Activated CD8-positive, alpha-beta memory T cell treated with anti-CD3 and anti-CD28 coated beads for 24 hours (primary cell): ENCODE results near the gene NSD1.

Experiments
- DNase-seq: peaks from one replicate; pipeline ENCODE4 v3.0.0-alpha.2; 2020

Gene NSD1

GRCh38 chr5:177098470-177099141 is 35.0 kb upstream of the NSD1 start:
- no peak for DNase-seq

GRCh38 chr5:177099422-177100093 is 34.0 kb upstream of the NSD1 start:
- DNase-seq = no peak

- no peak for DNase-seq
These were observed 32.9 kb upstream of the NSD1 start for GRCh38 chr5:177100714-177101121.

GRCh38 chr5:177103523-177104253 is 29.9 kb upstream of the NSD1 start:
- no peak for DNase-seq

GRCh38 chr5:177105691-177106476 is 27.7 kb upstream of the NSD1 start:
- DNase-seq = no peak

- DNase-seq = no peak
These were observed 26.4 kb upstream of the NSD1 start for GRCh38 chr5:177107159-177107558.

- no peak for DNase-seq
These were observed 23.8 kb upstream of the NSD1 start for GRCh38 chr5:177109810-177110209.

- DNase-seq = peak; percentile 86
These were observed 21.7 kb upstream of the NSD1 start for GRCh38 chr5:177111720-177112394.

- no peak for DNase-seq
These were observed 20.9 kb upstream of the NSD1 start for GRCh38 chr5:177112589-177113220.

GRCh38 chr5:177113566-177114424 is 19.8 kb upstream of the NSD1 start:
- DNase-seq = peak; percentile 93

GRCh38 chr5:177116631-177117373 is 16.8 kb upstream of the NSD1 start:
- DNase-seq = peak; percentile 91

- DNase-seq = no peak
These were observed 16.0 kb upstream of the NSD1 start for GRCh38 chr5:177117441-177118045.

GRCh38 chr5:177122566-177122965 is 11.0 kb upstream of the NSD1 start:
- DNase-seq = no peak

- DNase-seq = no peak
These were observed 9.6 kb upstream of the NSD1 start for GRCh38 chr5:177123789-177124485.

- DNase-seq = no peak
These were observed 9.0 kb upstream of the NSD1 start for GRCh38 chr5:177124486-177124991.

GRCh38 chr5:177126771-177127170 is 6.8 kb upstream of the NSD1 start:
- DNase-seq = no peak

GRCh38 chr5:177128551-177128981 is 5.0 kb upstream of the NSD1 start:
- DNase-seq = no peak

- no peak for DNase-seq
These were observed 3.2 kb upstream of the NSD1 start for GRCh38 chr5:177130211-177131018.
